ENCODE data around the gene HNRNPH1. TPM values are rescaled to one million over a fixed set of nuclear protein-coding genes. Genes with fewer than 3 reads are reported as not detected.

Gene HNRNPH1
- total RNA-seq, 4 donors from 2014 or later, result 459 to 991 (median 620) TPM

- TF ChIP-seq POLR2A (IDR thresholded peaks at IDR 0.05), result no peak
- no peak for TF ChIP-seq CTCF (IDR thresholded peaks at IDR 0.05)
- 76 to 92% methylated on average over 9 of the region's 9 CpGs for WGBS, 2 donors
- H3K27me3 ChIP-seq, result no peaks in the 10 kb centered on the region
- no peaks in the 10 kb centered on the region for H3K4me1 ChIP-seq
- H3K27ac ChIP-seq, result no peak overlapping the region
- H3K36me3 ChIP-seq, result peaks cover 57 to 67% of the 10 kb centered on the region in 2 donors
- H3K9me3 ChIP-seq, result no peaks in the 10 kb centered on the region
- H3K4me3 ChIP-seq (replicated peaks in 1 of 3), result no peak overlapping the region
- intact Hi-C loops (cut with DNase I), result no loop called here
- no peak for DNase-seq
These were observed 23.5 kb downstream of the HNRNPH1 start for GRCh38 chr5:179599973-179600372.

- TF ChIP-seq CTCF (IDR thresholded peaks at IDR 0.05) (no peak), POLR2A (IDR thresholded peaks at IDR 0.05) (no peak)
- Histone ChIP-seq H3K27me3 (no peaks in the 10 kb centered on the region), H3K9me3 (no peaks in the 10 kb centered on the region), H3K4me3 (replicated peaks in 1 of 3) (no peak overlapping the region), H3K4me1 (no peaks in the 10 kb centered on the region), H3K27ac (no peak overlapping the region), H3K36me3 (peaks cover 57 to 71% of the 10 kb centered on the region in 2 donors)
- DNase-seq, result no peak
- WGBS, 2 donors, result 84 to 95% methylated on average over 15 to 16 of the region's 16 CpGs
- intact Hi-C loops (cut with DNase I), result no loop called here
These were observed 23.9 kb downstream of the HNRNPH1 start for GRCh38 chr5:179599566-179599965.

- 93 to 98% methylated on average over 8 of the region's 9 CpGs for whole genome bisulfite sequencing, 2 donors
- Histone ChIP-seq H3K4me3 (replicated peaks in 1 of 3) (no peak overlapping the region), H3K27ac (no peak overlapping the region), H3K27me3 (no peaks in the 10 kb centered on the region), H3K36me3 (peaks cover 60 to 73% of the 10 kb centered on the region in 2 donors), H3K9me3 (no peaks in the 10 kb centered on the region), H3K4me1 (no peaks in the 10 kb centered on the region)
- no peak for DNase-seq
- intact Hi-C loops (cut with DNase I), result no loop called here
- no peak for TF ChIP-seq CTCF (IDR thresholded peaks at IDR 0.05)
- TF ChIP-seq POLR2A (IDR thresholded peaks at IDR 0.05), result no peak
These were observed 24.4 kb downstream of the HNRNPH1 start for GRCh38 chr5:179599100-179599499.

- no peaks in the 10 kb centered on the region for H3K27me3 ChIP-seq
- TF ChIP-seq POLR2A (IDR thresholded peaks at IDR 0.05), result no peak
- TF ChIP-seq CTCF (IDR thresholded peaks at IDR 0.05), result no peak
- no peak overlapping the region for H3K27ac ChIP-seq
- no peak overlapping the region for H3K4me3 ChIP-seq (replicated peaks in 1 of 3)
- H3K9me3 ChIP-seq, result no peaks in the 10 kb centered on the region
- DNase-seq, result no peak
- no peaks in the 10 kb centered on the region for H3K4me1 ChIP-seq
- H3K36me3 ChIP-seq, result peaks cover 58 to 83% of the 10 kb centered on the region in 2 donors
- 92 to 94% methylated on average over 9 to 10 of the region's 13 CpGs for WGBS, 2 donors
- intact Hi-C loops (cut with DNase I), result no loop called here
These were observed 27.1 kb downstream of the HNRNPH1 start for GRCh38 chr5:179596421-179596820.

GRCh38 chr5:179595916-179596315 is 27.6 kb downstream of the HNRNPH1 start:
- H3K27me3 ChIP-seq, result no peaks in the 10 kb centered on the region
- 82 to 86% methylated on average over 6 of the region's 6 CpGs for WGBS, 2 donors
- H3K4me3 ChIP-seq (replicated peaks in 1 of 3), result no peak overlapping the region
- H3K27ac ChIP-seq, result no peak overlapping the region
- TF ChIP-seq POLR2A (IDR thresholded peaks at IDR 0.05), result no peak
- no peak for TF ChIP-seq CTCF (IDR thresholded peaks at IDR 0.05)
- no peaks in the 10 kb centered on the region for H3K9me3 ChIP-seq
- DNase-seq, result no peak
- H3K36me3 ChIP-seq, result peaks cover 58 to 88% of the 10 kb centered on the region in 2 donors
- intact Hi-C loops (cut with DNase I), result no loop called here
- no peaks in the 10 kb centered on the region for H3K4me1 ChIP-seq
